H1 (cell line): Measurements from ENCODE around the gene ISLR2. TPM values are rescaled to one million over a fixed set of nuclear protein-coding genes. Genes with fewer than 3 reads are reported as not detected.

Experiments used
- CTCF ChIA-PET: fragments of 300-600 bp; sonication (Branson Sonifier 250); formaldehyde crosslinking; loops from one replicate; lab custom pipeline; 2021; ENCODE audit not compliant: partially characterized antibody; lab: Charles Lee
- POLR2A ChIA-PET: fragments of 300-600 bp; sonication (Branson Sonifier 250); formaldehyde crosslinking; loops from one replicate; lab custom pipeline; 2021; ENCODE audit warnings: inconsistent platforms; ENCODE audit not compliant: partially characterized antibody; lab: Charles Lee
- DNase-seq, 2 experiments: peaks; one replicate each; pipeline versions ENCODE4 v3.0.0 to v3.0.0-alpha.2; 2010 to 2022; ENCODE audit warnings: low spot score in 2 of 2, low read depth in 1 of 2, mixed read lengths in 1 of 2
- FAIRE-seq: peaks from 2 replicates; lab custom pipeline; 2011; peaks lifted over from hg19 to GRCh38; lab: Jason Lieb, UNC
- H2AFZ ChIP-seq: 2 replicates; pipeline ENCODE4 v1.8.1; 2012; ENCODE audit warnings: low read length, inconsistent platforms
- H2AK5ac ChIP-seq: 2 replicates; pipeline ENCODE4 v1.6.1; 2013; ENCODE audit warnings: low read depth, low read length
- H2BK120ac ChIP-seq: replicated peaks from 2 replicates; pipeline ENCODE3; 2013; ENCODE audit warnings: low read depth, low read length, inconsistent platforms
- H2BK12ac ChIP-seq: 2 replicates; pipeline ENCODE4 v1.6.1; 2013; ENCODE audit warnings: low read depth, low read length
- H2BK15ac ChIP-seq: 2 replicates; pipeline ENCODE4 v1.6.1; 2013; ENCODE audit warnings: low read length
- H2BK20ac ChIP-seq: 2 replicates; pipeline ENCODE4 v1.6.1; 2013; ENCODE audit warnings: low read length
- H2BK5ac ChIP-seq: 2 replicates; pipeline ENCODE4 v1.6.1; 2013; ENCODE audit warnings: low read depth, low read length
- H3K14ac ChIP-seq: 2 replicates; pipeline ENCODE4 v1.6.1; 2013; ENCODE audit warnings: inconsistent platforms; ENCODE audit not compliant: insufficient read length
- H3K18ac ChIP-seq: 2 replicates; pipeline ENCODE4 v1.6.1; 2013; ENCODE audit warnings: low read length; ENCODE audit errors: extremely low read depth
- H3K23ac ChIP-seq: 2 replicates; pipeline ENCODE4 v1.6.1; 2013; ENCODE audit warnings: inconsistent platforms; ENCODE audit not compliant: insufficient read length
- H3K23me2 ChIP-seq: 2 replicates; pipeline ENCODE4 v1.6.1; 2013; ENCODE audit warnings: low read depth, low read length
- H3K27ac ChIP-seq: 2 replicates; pipeline ENCODE4 v1.6.1; 2011; ENCODE audit warnings: low read depth, low read length, inconsistent platforms
- H3K27me3 ChIP-seq, 4 experiments: replicated peaks in 1 of 4; 1 replicate in 1 of 4; 2 replicates in 3 of 4; pipeline versions ENCODE4 v1.6.1 to v1.8.1; 2011 to 2013; ENCODE audit warnings: low read length in 3 of 4, mild to moderate bottlenecking in 3 of 4, inconsistent platforms in 2 of 4, mixed read lengths in 2 of 4, moderate library complexity in 1 of 4; ENCODE audit not compliant: control insufficient read depth in 3 of 4, insufficient read depth in 3 of 4; ENCODE audit errors: extremely low read depth in 1 of 4
- H3K36me3 ChIP-seq, 4 experiments: 2 replicates each; pipeline versions ENCODE4 v1.6.1 to v1.8.1; 2011 to 2013; ENCODE audit warnings: mild to moderate bottlenecking in 4 of 4, low read length in 3 of 4, moderate library complexity in 2 of 4, control low read depth in 1 of 4, inconsistent platforms in 1 of 4; ENCODE audit not compliant: insufficient read depth in 4 of 4, control insufficient read depth in 2 of 4
- H3K4ac ChIP-seq: replicated peaks from 2 replicates; pipeline ENCODE3; 2013; ENCODE audit warnings: low read length, low read depth, mixed read lengths, inconsistent platforms; ENCODE audit not compliant: insufficient read length
- H3K4me1 ChIP-seq, 4 experiments: replicated peaks in 1 of 4; 1 replicate in 1 of 4; 2 replicates in 3 of 4; pipeline versions ENCODE4 v1.6.1 to v1.8.1; 2011 to 2013; ENCODE audit warnings: low read length in 3 of 4, inconsistent platforms in 2 of 4, mixed read lengths in 1 of 4; ENCODE audit not compliant: insufficient read depth in 4 of 4, control insufficient read depth in 3 of 4
- H3K4me2 ChIP-seq, 2 experiments: 2 replicates each; pipeline versions ENCODE4 v1.6.1 to v1.8.1; 2011 to 2013; ENCODE audit warnings: low read depth in 2 of 2, low read length in 2 of 2, control low read depth in 1 of 2, inconsistent platforms in 1 of 2, mild to moderate bottlenecking in 1 of 2; ENCODE audit not compliant: insufficient read depth in 1 of 2
- H3K4me3 ChIP-seq, 4 experiments: fragments of 200-600, 300-600 bp in 1 of 4; sonication (generic), shearing (Covaris generic), sonication (Bioruptor Twin) in 1 of 4; 2 replicates each; pipeline versions ENCODE4 v1.5.1 to v1.8.1; 2011 to 2016; ENCODE audit warnings: low read length in 4 of 4, low read depth in 3 of 4, control low read depth in 2 of 4, inconsistent platforms in 2 of 4, mild to moderate bottlenecking in 2 of 4, mixed read lengths in 1 of 4, moderate library complexity in 1 of 4; ENCODE audit not compliant: insufficient read depth in 2 of 4; ENCODE audit errors: extremely low read depth in 1 of 4
- H3K56ac ChIP-seq: replicated peaks from 2 replicates; pipeline ENCODE3; 2013; ENCODE audit warnings: low read depth, mild to moderate bottlenecking, mixed read lengths, low read length, inconsistent platforms; ENCODE audit not compliant: insufficient read length
- H3K79me1 ChIP-seq: 2 replicates; pipeline ENCODE4 v1.6.1; 2013; ENCODE audit warnings: low read depth, low read length, control low read depth
- H3K79me2 ChIP-seq, 2 experiments: 2 replicates each; pipeline versions ENCODE4 v1.6.1 to v1.8.1; 2012 to 2013; ENCODE audit warnings: low read length in 2 of 2, mild to moderate bottlenecking in 2 of 2, inconsistent platforms in 1 of 2; ENCODE audit not compliant: insufficient read depth in 2 of 2, control insufficient read depth in 1 of 2
- H3K9ac ChIP-seq, 4 experiments: replicated peaks in 1 of 4; 1 replicate in 1 of 4; 2 replicates in 3 of 4; pipeline versions ENCODE4 v1.6.1 to v1.8.1; 2011 to 2013; ENCODE audit warnings: low read depth in 3 of 4, low read length in 3 of 4, control low read depth in 2 of 4, mild to moderate bottlenecking in 2 of 4, moderate library complexity in 2 of 4, inconsistent platforms in 1 of 4; ENCODE audit errors: extremely low read depth in 1 of 4
- H3K9me3 ChIP-seq, 2 experiments: 2 replicates each; pipeline versions ENCODE4 v1.6.1 to v1.8.1; 2012 to 2013; ENCODE audit warnings: mild to moderate bottlenecking in 2 of 2, moderate library complexity in 2 of 2, control low read depth in 1 of 2, inconsistent platforms in 1 of 2, low read depth in 1 of 2, low read length in 1 of 2, mixed read lengths in 1 of 2; ENCODE audit not compliant: insufficient read depth in 2 of 2
- H4K20me1 ChIP-seq, 2 experiments: replicated peaks in 1 of 2; 2 replicates each; pipeline versions ENCODE3 to v1.8.1; 2011 to 2013; ENCODE audit warnings: inconsistent platforms in 2 of 2, low read length in 2 of 2, mild to moderate bottlenecking in 1 of 2; ENCODE audit not compliant: insufficient read depth in 2 of 2, control insufficient read depth in 1 of 2
- H4K5ac ChIP-seq: 2 replicates; pipeline ENCODE4 v1.6.1; 2013; ENCODE audit warnings: low read length, low read depth, mixed read lengths, inconsistent platforms; ENCODE audit not compliant: insufficient read length
- H4K8ac ChIP-seq: 2 replicates; pipeline ENCODE4 v1.8.0; 2013; ENCODE audit warnings: mild to moderate bottlenecking, moderate library complexity, low read length, inconsistent platforms; ENCODE audit not compliant: insufficient read depth; ENCODE audit errors: extremely low read depth
- H4K91ac ChIP-seq: replicated peaks from 2 replicates; pipeline ENCODE3; 2013; ENCODE audit warnings: low read length, mixed read lengths, inconsistent platforms; ENCODE audit not compliant: insufficient read length
- EZH2 ChIP-seq: fragments of 200-600 bp; sonication (generic); IDR thresholded peaks from 2 replicates; pipeline ENCODE4 v1.7.1; 2012; ENCODE audit warnings: low read depth, mild to moderate bottlenecking, moderate library complexity, low read length, inconsistent platforms; ENCODE audit not compliant: severe bottlenecking
- GTF2F1 ChIP-seq: IDR thresholded peaks from 2 replicates; pipeline ENCODE4 v1.6.1; 2012; ENCODE audit warnings: low read depth, low read length, improper control_type of control experiment, borderline replicate concordance
- HDAC2 ChIP-seq, 2 experiments: fragments of 300-600 bp in 1 of 2; sonication (generic) in 1 of 2; IDR thresholded peaks; 2 replicates each; pipeline ENCODE4 v1.6.1; 2011 to 2012; ENCODE audit warnings: low read depth in 2 of 2, low read length in 2 of 2, mild to moderate bottlenecking in 2 of 2, moderate library complexity in 2 of 2, borderline replicate concordance in 1 of 2, inconsistent platforms in 1 of 2
- KDM1A ChIP-seq: fragments of 200-600, 300-600 bp; sonication (generic); IDR thresholded peaks from 2 replicates; pipeline ENCODE4 v1.7.1; 2016; ENCODE audit warnings: mild to moderate bottlenecking, low read length, borderline replicate concordance
- KDM4A ChIP-seq: IDR thresholded peaks from one replicate; pipeline ENCODE4 v1.7.1; 2012; ENCODE audit warnings: low read depth, mild to moderate bottlenecking, moderate library complexity, low read length, inconsistent platforms; ENCODE audit not compliant: severe bottlenecking
- KDM5A ChIP-seq: fragments of 200-600 bp; IDR thresholded peaks from 2 replicates; pipeline ENCODE4 v1.7.1; 2012; ENCODE audit warnings: mild to moderate bottlenecking, low read length, inconsistent platforms, mixed read lengths
- RXRA ChIP-seq: IDR thresholded peaks from 2 replicates; pipeline ENCODE4 v1.6.1; 2011; ENCODE audit warnings: low read depth, mild to moderate bottlenecking, low read length, moderate library complexity; ENCODE audit not compliant: insufficient read depth
- SIRT6 ChIP-seq: IDR thresholded peaks from one replicate; pipeline ENCODE4 v1.7.1; 2012; ENCODE audit warnings: low read length, inconsistent platforms
- WGBS, 2 experiments: shearing (Covaris generic) in 1 of 2; methylation state at CpG; one replicate each; pipeline versions ENCODE4 v1.1.6 to v1.1.7; 2013 to 2015; ENCODE audit warnings: low lambda C conversion rate in 2 of 2, mixed read lengths in 2 of 2, inconsistent platforms in 1 of 2, low coverage in 1 of 2, missing lambda C conversion rate in 1 of 2; ENCODE audit not compliant: insufficient replicate concordance in 2 of 2, insufficient coverage in 1 of 2, insufficient read length in 1 of 2; ENCODE audit errors: extremely low coverage in 1 of 2, missing lambda C conversion rate in 1 of 2; 5-methylcytosine and 5-hydroxymethylcytosine counted together
- polyA plus RNA-seq, 7 experiments: library from polyadenylated mRNA; depleted of rRNA in 3 of 7; stranded (reverse) in 5 of 7; unstranded in 2 of 7; fragments of >200 nt in 5 of 7; fragments of 200-250 nt in 2 of 7; gene quantifications; 1 replicate in 5 of 7; 2 replicates in 1 of 7; 4 replicates in 1 of 7; pipeline versions ENCODE4 v1.2.1 to v1.2.3, GENCODE V29; 2011 to 2013; ENCODE audit warnings: missing spikeins in 2 of 7, mixed read lengths in 2 of 7
- total RNA-seq: library from RNA; stranded (reverse); fragmentation: NEBNext Ultra II Directional; extraction: Animal tissue kit (Norgen Biotek cat#: 25700); gene quantifications from 2 replicates; pipeline ENCODE4 v1.2.1, GENCODE V29; 2021

ISLR2 gene
- total and polyA plus RNA-seq, 2 of the 8 experiments (the other 6 are each of a cell fraction or from before 2014, with no cell fraction given), result 0.47 to 0.58 TPM

GRCh38 chr15:74123658-74124057 lies 6.7 kb upstream of the ISLR2 start:
- no peak overlapping the region for H3K4me2 ChIP-seq
- peaks cover 11 to 29% (median 20%) of the 10 kb centered on the region in 4 experiments; a peak in 6 of 7 replicates for H3K27me3 ChIP-seq
- no peak overlapping the region for H3K18ac ChIP-seq
- no peaks in the 10 kb centered on the region for H4K20me1 ChIP-seq
- no peak for DNase-seq
- H2AFZ ChIP-seq, result no peak overlapping the region
- no peaks in the 10 kb centered on the region for H3K79me1 ChIP-seq
- no peak overlapping the region; the same call in 1 of the 2 replicates for H2BK15ac ChIP-seq
- no peak overlapping the region for H3K23ac ChIP-seq
- ChIA-PET POLR2A (interaction anchor here (0.7 to 1.6 kb wide), 3 partner anchors 10 to 204 kb away, joined by 3 to 4 read pairs (median 4); no protein-coding TSS in a partner anchor), CTCF (interaction anchor here (0.7 to 2.9 kb wide), 11 partner anchors 9 to 197 kb away, joined by 3 to 31 read pairs (median 5); no protein-coding TSS in a partner anchor)
- FAIRE-seq, result no peak
- H4K8ac ChIP-seq, result no peak overlapping the region
- no peak overlapping the region for H2BK20ac ChIP-seq
- no peak overlapping the region for H3K4ac ChIP-seq
- no peaks in the 10 kb centered on the region for H3K9me3 ChIP-seq
- H4K91ac ChIP-seq, result no peak overlapping the region
- 92% methylated on average over 4 of the region's 4 CpGs; no CpG with 5 or more reads in 1 of the 2 experiments for WGBS, 2 experiments
- peaks cover 2% of the 10 kb centered on the region; the same call in 1 of the 2 replicates for H3K23me2 ChIP-seq
- no peak overlapping the region for H3K56ac ChIP-seq
- no peak overlapping the region for H3K14ac ChIP-seq
- H3K36me3 ChIP-seq, result no peaks in the 10 kb centered on the region
- H2BK12ac ChIP-seq, result no peak overlapping the region; the same call in 1 of the 2 replicates
- H2BK120ac ChIP-seq, result no peak overlapping the region
- TF ChIP-seq KDM1A, result no peak
- no peak for TF ChIP-seq GTF2F1
- no peak for TF ChIP-seq EZH2
- no peak for TF ChIP-seq KDM5A
- TF ChIP-seq SIRT6, result no peak
- TF ChIP-seq RXRA, result no peak
- no peak for TF ChIP-seq KDM4A
- TF ChIP-seq HDAC2 (IDR thresholded peaks at IDR 0.05; ENCODE audit: borderline replicate concordance in 1 of 2, low read depth in 2 of 2, low read length in 2 of 2), result no peak
- TF ChIP-seq, all 59 proteins: peak for 0
- H3K4me1 ChIP-seq, result peaks cover 2 to 25% (median 16%) of the 10 kb centered on the region in 4 experiments
- H3K27ac ChIP-seq, result no peak overlapping the region
- no peak overlapping the region for H3K4me3 ChIP-seq
- no peak overlapping the region for H4K5ac ChIP-seq
- H3K79me2 ChIP-seq, result no peaks in the 10 kb centered on the region
- H2AK5ac ChIP-seq, result no peak overlapping the region
- no peak overlapping the region for H2BK5ac ChIP-seq
- H3K9ac ChIP-seq, result no peak overlapping the region
